Measurements from ENCODE around the gene FKBP2. TPM values are rescaled to one million over a fixed set of nuclear protein-coding genes. Genes with fewer than 3 reads are reported as not detected.

FKBP2 gene
- total and polyA plus RNA-seq, 8 donors: 15.2 to 257 (median 57.6) TPM

GRCh38 chr11:64227405-64227956, 13.4 kb upstream of the FKBP2 start:
- Histone ChIP-seq H3K9me3 (no peaks in the 10 kb centered on the region), H3K4me1 (peaks cover 42 to 77% (median 70%) of the 10 kb centered on the region in 4 donors), H3K27ac (peak overlapping the region; percentile 94 to 97 (median 96)), H3K4me3 (peak overlapping the region in 3 of 4 donors; percentile 70 to 76 (median 72)), H3K27me3 (no peaks in the 10 kb centered on the region), H3K36me3 (peaks cover 4 to 21% (median 18%) of the 10 kb centered on the region in 4 donors)
- intact Hi-C loops (cut with DNase I; ENCODE audit: low total_unique reads): no loop called here
- TF ChIP-seq CTCF (IDR thresholded peaks at IDR 0.05) (no peak), POLR2A (IDR thresholded peaks at IDR 0.05) (no peak), EP300 (IDR thresholded peaks at IDR 0.05) (no peak), POLR2AphosphoS5 (IDR thresholded peaks at IDR 0.05) (no peak)
- WGBS, 5 donors: 50 to 72% (median 59%) methylated on average over 2 to 3 of the region's 3 CpGs
- DNase-seq: peak; percentile 41 to 65

GRCh38 chr11:64229090-64229743, 11.7 kb upstream of the FKBP2 start:
- H3K9me3 ChIP-seq: no peaks in the 10 kb centered on the region
- peak in 1 of 2 donors; percentile 13 for DNase-seq
- H3K4me1 ChIP-seq: peaks cover 56 to 84% (median 81%) of the 10 kb centered on the region in 4 donors
- WGBS, 5 donors: 79 to 89% (median 84%) methylated on average over 7 to 12 of the region's 12 CpGs
- intact Hi-C loops (cut with DNase I; ENCODE audit: low total_unique reads): no loop called here
- peak overlapping the region; percentile 91 to 96 (median 94) for H3K27ac ChIP-seq
- peaks cover 0 to 4% (median 3%) of the 10 kb centered on the region in 4 donors for H3K36me3 ChIP-seq
- TF ChIP-seq EP300 (IDR thresholded peaks at IDR 0.05): no peak
- TF ChIP-seq POLR2A (IDR thresholded peaks at IDR 0.05): no peak
- TF ChIP-seq POLR2AphosphoS5 (IDR thresholded peaks at IDR 0.05): no peak
- TF ChIP-seq CTCF (IDR thresholded peaks at IDR 0.05): no peak
- H3K27me3 ChIP-seq: no peaks in the 10 kb centered on the region
- peak overlapping the region in 3 of 4 donors; percentile 66 to 72 (median 68) for H3K4me3 ChIP-seq

- peak in 1 of 2 donors; percentile 23 for DNase-seq
Observed at GRCh38 chr11:64229744-64230170, 11.1 kb upstream of the FKBP2 start.

More at GRCh38 chr11:64229744-64230170, 11.1 kb upstream of the FKBP2 start:
- WGBS, 5 donors: 29 to 39% (median 34%) methylated on average over 13 of the region's 13 CpGs
- peak overlapping the region; percentile 91 to 96 (median 94) for H3K27ac ChIP-seq
- H3K36me3 ChIP-seq: no peaks in the 10 kb centered on the region
- H3K4me3 ChIP-seq: peak overlapping the region; percentile 66 to 73 (median 70)
- H3K4me1 ChIP-seq: peaks cover 56 to 80% (median 78%) of the 10 kb centered on the region in 4 donors
- intact Hi-C loops (cut with DNase I; ENCODE audit: low total_unique reads): no loop called here
- no peak for TF ChIP-seq POLR2AphosphoS5 (IDR thresholded peaks at IDR 0.05)
- no peak for TF ChIP-seq EP300 (IDR thresholded peaks at IDR 0.05)
- no peak for TF ChIP-seq CTCF (IDR thresholded peaks at IDR 0.05)
- no peaks in the 10 kb centered on the region for H3K9me3 ChIP-seq
- no peaks in the 10 kb centered on the region for H3K27me3 ChIP-seq
